Keratinocyte (primary cell): ENCODE results near the gene NIT1. TPM values are rescaled to one million over a fixed set of nuclear protein-coding genes. Genes with fewer than 3 reads are reported as not detected.

Experiments used
- DNase-seq: peaks from one replicate; pipeline ENCODE4 v3.0.0-alpha.2; 2011; ENCODE audit warnings: low read depth, missing footprints, low spot score
- FAIRE-seq: peaks from 2 replicates; lab custom pipeline; 2011; peaks lifted over from hg19 to GRCh38; lab: Jason Lieb, UNC
- H2AFZ ChIP-seq: 2 replicates; pipeline ENCODE4 v1.6.0; 2012; ENCODE audit warnings: low read length, control low read depth, inconsistent platforms; ENCODE audit not compliant: control insufficient read depth
- H3K27ac ChIP-seq: 2 replicates; pipeline ENCODE4 v1.5.1; 2011; ENCODE audit warnings: low read length; ENCODE audit not compliant: control insufficient read depth, insufficient read depth
- H3K27me3 ChIP-seq: 3 replicates; pipeline ENCODE4 v1.6.0; 2011; ENCODE audit warnings: low read length; ENCODE audit not compliant: control insufficient read depth, insufficient read depth; ENCODE audit errors: extremely low read depth
- H3K36me3 ChIP-seq, 2 experiments: 2 replicates in 1 of 2; 3 replicates in 1 of 2; pipeline ENCODE4 v1.5.1; 2011; ENCODE audit warnings: low read length in 2 of 2, mild to moderate bottlenecking in 1 of 2; ENCODE audit not compliant: control insufficient read depth in 2 of 2, insufficient read depth in 2 of 2; ENCODE audit errors: extremely low read depth in 1 of 2
- H3K4me1 ChIP-seq: 3 replicates; pipeline ENCODE4 v1.5.1; 2011; ENCODE audit warnings: low read length; ENCODE audit not compliant: control insufficient read depth, insufficient read depth; ENCODE audit errors: extremely low read depth
- H3K4me2 ChIP-seq: 3 replicates; pipeline ENCODE4 v1.6.0; 2011; ENCODE audit warnings: low read depth, low read length; ENCODE audit not compliant: control insufficient read depth, insufficient read depth; ENCODE audit errors: extremely low read depth
- H3K4me3 ChIP-seq, 3 experiments: fragments of 200-600 bp in 1 of 3; sonication (generic) in 1 of 3; 2 replicates in 2 of 3; 3 replicates in 1 of 3; pipeline ENCODE4 v1.5.1; 2011 to 2016; ENCODE audit warnings: low read length in 3 of 3, mild to moderate bottlenecking in 3 of 3, control low read depth in 2 of 3, inconsistent platforms in 1 of 3, low read depth in 1 of 3, mixed read lengths in 1 of 3, mixed run types in 1 of 3, moderate library complexity in 1 of 3; ENCODE audit not compliant: control insufficient read depth in 2 of 3, insufficient read depth in 2 of 3; ENCODE audit errors: extremely low read depth in 1 of 3
- H3K79me2 ChIP-seq: 2 replicates; pipeline ENCODE4 v1.6.0; 2012; ENCODE audit warnings: low read length; ENCODE audit not compliant: control insufficient read depth, insufficient read depth
- H3K9ac ChIP-seq: 3 replicates; pipeline ENCODE4 v1.6.0; 2011; ENCODE audit warnings: low read length; ENCODE audit not compliant: control insufficient read depth, insufficient read depth; ENCODE audit errors: extremely low read depth
- H3K9me1 ChIP-seq: 3 replicates; pipeline ENCODE4 v1.6.0; 2011; ENCODE audit warnings: low read length; ENCODE audit not compliant: control insufficient read depth, insufficient read depth; ENCODE audit errors: extremely low read depth
- H3K9me3 ChIP-seq: 2 replicates; pipeline ENCODE4 v1.5.1; 2012; ENCODE audit warnings: low read depth, low read length; ENCODE audit not compliant: control insufficient read depth
- H4K20me1 ChIP-seq: 3 replicates; pipeline ENCODE4 v1.6.0; 2011; ENCODE audit warnings: low read length; ENCODE audit not compliant: control insufficient read depth, insufficient read depth; ENCODE audit errors: extremely low read depth
- EZH2 ChIP-seq: IDR thresholded peaks from one replicate; pipeline ENCODE4 v1.6.1; 2012; ENCODE audit warnings: inconsistent platforms, mild to moderate bottlenecking, low read length, moderate library complexity
- dilution Hi-C: fragments of 300-500 bp; cut with MboI; formaldehyde crosslinking; loops from one replicate; pipeline ENCODE4 v1.7.0; 2020; ENCODE audit warnings: low sequenced_read_pairs; ENCODE audit not compliant: extremely low pct_ligation_motif_present
- polyA plus RNA-seq, 5 experiments: library from polyadenylated mRNA; depleted of rRNA in 3 of 5; stranded (reverse) in 3 of 5; stranded (forward) in 1 of 5; unstranded in 1 of 5; fragments of >200 nt; gene quantifications; 1 replicate in 1 of 5; 2 replicates in 3 of 5; 3 replicates in 1 of 5; pipeline versions ENCODE4 v1.2.1 to v1.2.3, GENCODE V29; 2011 to 2012; ENCODE audit warnings: missing spikeins in 2 of 5, low read depth in 1 of 5, low replicate concordance in 1 of 5
- TF ChIP-seq, protein P1 (sequence below), 3 experiments: IDR thresholded peaks in 1 of 3; conservative IDR thresholded peaks in 1 of 3; optimal IDR thresholded peaks in 1 of 3; 2 replicates in 2 of 3; 3 replicates in 1 of 3; pipeline versions ENCODE3 to v1.5.1; 2011; ENCODE audit warnings: low read length in 3 of 3, mild to moderate bottlenecking in 3 of 3, moderate library complexity in 2 of 3, control low read depth in 1 of 3, inconsistent platforms in 1 of 3; ENCODE audit not compliant: insufficient read depth in 2 of 3; ENCODE audit errors: extremely low read depth in 1 of 3

Gene NIT1
- polyA plus RNA-seq, 1 donor (not counting 4 experiments of a cell fraction or from before 2014, with no cell fraction given), result 22.9 TPM

DNA sequence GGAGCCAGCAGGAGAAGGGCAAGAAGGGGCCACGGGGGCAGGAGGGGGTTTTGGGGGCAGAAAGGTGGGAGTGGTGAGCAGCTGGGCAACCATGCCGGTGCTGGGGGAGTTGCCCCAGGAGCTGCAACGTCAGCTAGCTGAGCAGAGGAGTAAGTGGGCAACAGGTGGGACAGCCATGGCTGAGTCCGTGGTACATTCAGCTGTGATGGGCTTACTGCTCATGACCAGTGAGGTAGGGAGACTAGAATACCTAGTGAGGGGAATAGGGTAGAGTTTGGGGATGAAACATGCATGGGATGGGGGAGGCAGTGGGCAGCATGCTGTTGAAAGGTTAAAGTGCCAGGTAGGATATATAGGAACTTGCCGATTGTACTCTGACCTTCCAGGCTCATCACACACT is 43.7 kb downstream of the NIT1 start:
- Histone ChIP-seq H4K20me1 (no peaks in the 10 kb centered on the region), H3K4me3 (no peak overlapping the region), H3K9me1 (no peaks in the 10 kb centered on the region), H3K9me3 (no peaks in the 10 kb centered on the region), H3K4me2 (no peak overlapping the region), H3K9ac (no peak overlapping the region), H3K27ac (no peak overlapping the region), H2AFZ (no peak overlapping the region), H3K27me3 (no peaks in the 10 kb centered on the region), H3K36me3 (peaks cover 9 to 33% of the 10 kb centered on the region in 2 experiments), H3K4me1 (peaks cover 27% of the 10 kb centered on the region), H3K79me2 (peaks cover 14% of the 10 kb centered on the region)
- TF ChIP-seq EZH2, result no peak
- TF ChIP-seq, protein P1, sequence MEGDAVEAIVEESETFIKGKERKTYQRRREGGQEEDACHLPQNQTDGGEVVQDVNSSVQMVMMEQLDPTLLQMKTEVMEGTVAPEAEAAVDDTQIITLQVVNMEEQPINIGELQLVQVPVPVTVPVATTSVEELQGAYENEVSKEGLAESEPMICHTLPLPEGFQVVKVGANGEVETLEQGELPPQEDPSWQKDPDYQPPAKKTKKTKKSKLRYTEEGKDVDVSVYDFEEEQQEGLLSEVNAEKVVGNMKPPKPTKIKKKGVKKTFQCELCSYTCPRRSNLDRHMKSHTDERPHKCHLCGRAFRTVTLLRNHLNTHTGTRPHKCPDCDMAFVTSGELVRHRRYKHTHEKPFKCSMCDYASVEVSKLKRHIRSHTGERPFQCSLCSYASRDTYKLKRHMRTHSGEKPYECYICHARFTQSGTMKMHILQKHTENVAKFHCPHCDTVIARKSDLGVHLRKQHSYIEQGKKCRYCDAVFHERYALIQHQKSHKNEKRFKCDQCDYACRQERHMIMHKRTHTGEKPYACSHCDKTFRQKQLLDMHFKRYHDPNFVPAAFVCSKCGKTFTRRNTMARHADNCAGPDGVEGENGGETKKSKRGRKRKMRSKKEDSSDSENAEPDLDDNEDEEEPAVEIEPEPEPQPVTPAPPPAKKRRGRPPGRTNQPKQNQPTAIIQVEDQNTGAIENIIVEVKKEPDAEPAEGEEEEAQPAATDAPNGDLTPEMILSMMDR (optimal IDR thresholded peaks at IDR 0.05 in 1 of 3, IDR thresholded peaks at IDR 0.05 in 1 of 3, conservative IDR thresholded peaks at IDR 0.05 in 1 of 3; ENCODE audit: extremely low read depth in 1 of 3, insufficient read depth in 2 of 3, low read length in 3 of 3), result no peak
- FAIRE-seq (no peak), DNase-seq (no peak)
- dilution Hi-C loops, result no loop called here

DNA sequence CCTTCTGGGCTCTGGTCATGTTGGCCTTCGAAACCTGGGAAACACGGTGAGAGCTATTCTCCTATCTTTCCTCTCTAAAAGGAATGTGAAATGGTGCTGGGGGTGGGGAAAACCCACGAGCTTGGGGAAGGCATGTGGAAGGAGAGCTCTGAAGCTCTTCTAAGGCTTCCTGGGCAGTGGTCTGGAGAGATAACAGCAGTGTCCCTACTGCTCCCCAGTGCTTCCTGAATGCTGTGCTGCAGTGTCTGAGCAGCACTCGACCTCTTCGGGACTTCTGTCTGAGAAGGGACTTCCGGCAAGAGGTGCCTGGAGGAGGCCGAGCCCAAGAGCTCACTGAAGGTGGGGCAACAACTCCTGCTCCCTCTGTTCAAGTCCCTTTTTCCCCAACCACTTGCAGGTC is 44.1 kb downstream of the NIT1 start:
- Histone ChIP-seq H3K27me3 (no peaks in the 10 kb centered on the region), H3K4me3 (no peak overlapping the region), H3K9me3 (no peaks in the 10 kb centered on the region), H4K20me1 (no peaks in the 10 kb centered on the region), H3K4me2 (no peak overlapping the region), H3K36me3 (peaks cover 9 to 33% of the 10 kb centered on the region in 2 experiments), H3K9me1 (no peaks in the 10 kb centered on the region), H2AFZ (no peak overlapping the region), H3K79me2 (peaks cover 14% of the 10 kb centered on the region), H3K4me1 (peaks cover 31% of the 10 kb centered on the region), H3K9ac (no peak overlapping the region), H3K27ac (no peak overlapping the region)
- FAIRE-seq (no peak), DNase-seq (no peak)
- dilution Hi-C loops, result no loop called here
- TF ChIP-seq, protein P1 (optimal IDR thresholded peaks at IDR 0.05 in 1 of 3, IDR thresholded peaks at IDR 0.05 in 1 of 3, conservative IDR thresholded peaks at IDR 0.05 in 1 of 3; ENCODE audit: extremely low read depth in 1 of 3, insufficient read depth in 2 of 3, low read length in 3 of 3), result no peak
- TF ChIP-seq EZH2, result no peak
